SU-DHL-6 (cell line): ENCODE data around the gene IFT27.
A peak's percentile ranks its signal among the peaks of the same experiment; 100 is the strongest.

ENCODE experiments used
- EZH2phosphoT487 ChIP-seq: fragments of 200-600 bp; sonication (generic), shearing (Covaris generic); conservative IDR thresholded peaks from 2 replicates; pipeline ENCODE4 v1.6.1; 2018; ENCODE audit warnings: mild to moderate bottlenecking, antibody characterized with exemption, low read length, moderate library complexity, mixed read lengths
- TF ChIP-seq, protein P1 (sequence below): fragments of 200-600 bp; sonication (generic); IDR thresholded peaks from one replicate; pipeline ENCODE4 v1.5.1; 2017; ENCODE audit warnings: antibody characterized with exemption, mild to moderate bottlenecking, low read length, moderate library complexity; ENCODE audit not compliant: insufficient read depth, poor library complexity, severe bottlenecking

DNA sequence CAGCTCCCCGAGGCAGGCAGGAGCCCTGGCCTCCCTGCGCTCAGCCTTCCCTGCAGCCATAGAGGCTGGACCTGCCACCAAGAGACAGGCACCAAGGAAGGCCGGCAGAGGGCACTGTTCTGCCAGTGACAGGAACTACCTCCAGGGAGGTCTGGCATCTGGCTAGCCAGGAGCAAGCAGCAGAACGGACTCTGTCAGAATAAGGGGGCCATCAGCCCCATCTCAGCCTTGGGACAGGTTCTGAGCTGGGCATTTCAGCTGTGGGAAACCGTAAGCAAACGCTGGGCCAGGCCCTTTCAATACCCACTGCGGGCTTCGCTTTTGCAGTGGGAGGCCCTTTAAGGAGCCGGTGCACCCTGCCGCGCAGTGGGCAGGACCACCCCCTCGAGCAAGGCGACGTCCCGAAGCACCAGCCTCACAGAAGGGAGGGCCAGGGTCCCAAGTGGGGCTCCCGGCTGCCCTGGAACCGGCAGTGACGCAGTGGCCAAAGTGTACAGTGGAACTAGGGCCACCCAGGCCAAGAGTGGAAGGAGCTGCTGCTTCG lies 18.2 kb downstream of the IFT27 start:
- TF ChIP-seq, protein P1, sequence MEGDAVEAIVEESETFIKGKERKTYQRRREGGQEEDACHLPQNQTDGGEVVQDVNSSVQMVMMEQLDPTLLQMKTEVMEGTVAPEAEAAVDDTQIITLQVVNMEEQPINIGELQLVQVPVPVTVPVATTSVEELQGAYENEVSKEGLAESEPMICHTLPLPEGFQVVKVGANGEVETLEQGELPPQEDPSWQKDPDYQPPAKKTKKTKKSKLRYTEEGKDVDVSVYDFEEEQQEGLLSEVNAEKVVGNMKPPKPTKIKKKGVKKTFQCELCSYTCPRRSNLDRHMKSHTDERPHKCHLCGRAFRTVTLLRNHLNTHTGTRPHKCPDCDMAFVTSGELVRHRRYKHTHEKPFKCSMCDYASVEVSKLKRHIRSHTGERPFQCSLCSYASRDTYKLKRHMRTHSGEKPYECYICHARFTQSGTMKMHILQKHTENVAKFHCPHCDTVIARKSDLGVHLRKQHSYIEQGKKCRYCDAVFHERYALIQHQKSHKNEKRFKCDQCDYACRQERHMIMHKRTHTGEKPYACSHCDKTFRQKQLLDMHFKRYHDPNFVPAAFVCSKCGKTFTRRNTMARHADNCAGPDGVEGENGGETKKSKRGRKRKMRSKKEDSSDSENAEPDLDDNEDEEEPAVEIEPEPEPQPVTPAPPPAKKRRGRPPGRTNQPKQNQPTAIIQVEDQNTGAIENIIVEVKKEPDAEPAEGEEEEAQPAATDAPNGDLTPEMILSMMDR = peak; percentile 74
- no peak for TF ChIP-seq EZH2phosphoT487
